ENCODE measurements around the gene PHACTR4. TPM values are rescaled to one million over a fixed set of nuclear protein-coding genes. Genes with fewer than 3 reads are reported as not detected.

Gene PHACTR4
- total and polyA plus RNA-seq, 2 of the 4 experiments (the other 2 are of a cell fraction), result 7.5 to 15.0 TPM

GRCh38 chr1:28338897-28339296, 30.6 kb upstream of the PHACTR4 start:
- Histone ChIP-seq H2BK5ac (ENCODE audit: low read depth, low read length, poor library complexity, severe bottlenecking) (no peak overlapping the region), H2AFZ (replicated peaks; ENCODE audit: low read length, poor library complexity) (no peak overlapping the region), H3K4me2 (ENCODE audit: low read depth, low read length) (no peak overlapping the region), H4K91ac (ENCODE audit: insufficient read depth, low read depth, low read length) (no peak overlapping the region), H2AK5ac (ENCODE audit: low read depth, low read length) (no peak overlapping the region), H2AK9ac (replicated peaks; ENCODE audit: low read depth, low read length, poor library complexity) (no peak overlapping the region), H3K56ac (ENCODE audit: extremely low read depth, insufficient read depth, low read length) (no peak overlapping the region), H3K79me1 (ENCODE audit: low read depth in 1 of 2, low read length in 2 of 2) (peaks cover 0 to 6% of the 10 kb centered on the region in 2 experiments; a peak in 1 of 4 replicates), H3K18ac (ENCODE audit: low read depth, low read length) (no peak overlapping the region), H3K36me3 (ENCODE audit: control insufficient read depth, insufficient read depth, low read length) (peaks cover 12% of the 10 kb centered on the region; the same call in 1 of the 2 replicates), H3K23ac (ENCODE audit: low read depth, low read length) (no peak overlapping the region), H2BK20ac (ENCODE audit: low read depth, low read length) (no peak overlapping the region), H3K4me3 (ENCODE audit: insufficient read depth, low read depth, low read length) (no peak overlapping the region), H3K9me1 (ENCODE audit: insufficient read depth, low read length) (no peaks in the 10 kb centered on the region), H3K9me3 (ENCODE audit: control insufficient read depth, insufficient read depth, low read length) (no peaks in the 10 kb centered on the region), H3K27me3 (ENCODE audit: control insufficient read depth, insufficient read depth, low read length) (no peaks in the 10 kb centered on the region), H3K4ac (ENCODE audit: low read depth, low read length) (no peak overlapping the region), H2BK120ac (ENCODE audit: low read depth, low read length) (no peak overlapping the region), H3K4me1 (ENCODE audit: control insufficient read depth, insufficient read depth, low read length) (no peaks in the 10 kb centered on the region), H2BK15ac (ENCODE audit: low read depth, low read length) (no peak overlapping the region), H3K9ac (ENCODE audit: low read depth, low read length) (no peak overlapping the region), H4K20me1 (ENCODE audit: insufficient read depth, low read length) (no peaks in the 10 kb centered on the region), H4K5ac (ENCODE audit: low read depth, low read length) (no peak overlapping the region), H3K27ac (ENCODE audit: insufficient read depth, low read length) (no peak overlapping the region), H3K14ac (replicated peaks; ENCODE audit: low read depth, low read length) (no peak overlapping the region), H4K8ac (ENCODE audit: low read depth in 2 of 2, low read length in 2 of 2) (no peak overlapping the region)
- intact Hi-C loops (cut with micrococcal nuclease), result no loop called here
- WGBS, 2 experiments (ENCODE audit: extremely low coverage in 2 of 2, insufficient read length in 1 of 2), result 100% methylated on average over 1 of the region's 3 CpGs; no CpG with 5 or more reads in 1 of the 2 experiments
- dilution Hi-C loops (cut with HindIII; ENCODE audit: low sequenced_read_pairs, unreplicated experiment), result no loop called here
- in situ Hi-C loops (cut with MboI; ENCODE audit: low sequenced_read_pairs), result no loop called here
- CTCF ChIA-PET, result no interaction called here
- BruUV-seq (replicated peaks), result no TSS peak
- TF ChIP-seq MAFK (IDR thresholded peaks at IDR 0.05; ENCODE audit: low read depth, low read length), result no peak
- TF ChIP-seq RAD21 (IDR thresholded peaks at IDR 0.05; ENCODE audit: low read length), result no peak
- no peak for TF ChIP-seq CEBPB (IDR thresholded peaks at IDR 0.05; ENCODE audit: low read depth, low read length)
- no peak for TF ChIP-seq MXI1 (IDR thresholded peaks at IDR 0.05; ENCODE audit: borderline replicate concordance, low read depth, low read length)
- TF ChIP-seq NFE2L2 (IDR thresholded peaks at IDR 0.05; ENCODE audit: low read depth, low read length), result no peak
- POLR2A ChIA-PET (ENCODE audit: unreplicated experiment), result no interaction called here
- DNase-seq, result no peak
- ATAC-seq (ENCODE audit: low read depth), result no peak
